SK-N-SH (cell line): ENCODE measurements around the gene PRRT4. TPM values are rescaled to one million over a fixed set of nuclear protein-coding genes. Genes with fewer than 3 reads are reported as not detected.
A peak's percentile ranks its signal among the peaks of the same experiment; 100 is the strongest.

Source experiments
- CTCF ChIA-PET: fragments of 300-600, 350-600 bp; formaldehyde crosslinking; extraction: SDS; loops from one replicate; lab custom pipeline; 2021; lab: Yijun Ruan, JAX
- POLR2A ChIA-PET: fragments of 350-600 bp; sonication (Branson Sonifier 250); formaldehyde crosslinking; extraction: SDS; loops from one replicate; lab custom pipeline; 2020; ENCODE audit warnings: antibody characterized with exemption, inconsistent platforms; lab: Yijun Ruan, JAX
- DNase-seq: peaks from one replicate; pipeline ENCODE4 v3.0.0; 2012
- H2AFZ ChIP-seq: fragments of 200-600 bp; sonication (generic); 2 replicates; pipeline ENCODE4 v1.8.1; 2016; ENCODE audit warnings: antibody characterized with exemption, mild to moderate bottlenecking, low read depth
- H3F3A ChIP-seq: fragments of 200-600 bp; sonication (generic); replicated peaks from 2 replicates; pipeline ENCODE3; 2016; ENCODE audit warnings: antibody characterized with exemption, mild to moderate bottlenecking; ENCODE audit not compliant: insufficient read depth
- H3K27ac ChIP-seq, 2 experiments: fragments of 200-500 bp in 1 of 2; fragments of 200-600 bp in 1 of 2; sonication (Bioruptor generic) in 1 of 2; sonication (generic), shearing (Covaris generic) in 1 of 2; 2 replicates each; pipeline versions ENCODE4 v1.5.1 to v1.6.1; 2014 to 2016; ENCODE audit warnings: low read depth in 2 of 2, inconsistent platforms in 1 of 2, low read length in 1 of 2, mild to moderate bottlenecking in 1 of 2, mixed read lengths in 1 of 2
- H3K27me3 ChIP-seq: fragments of 200-600 bp; sonication (generic), shearing (Covaris generic); 2 replicates; pipeline ENCODE4 v1.6.1; 2016; ENCODE audit warnings: mixed run types; ENCODE audit not compliant: insufficient read depth
- H3K36me3 ChIP-seq, 2 experiments: fragments of 200-500 bp in 1 of 2; fragments of 200-600 bp in 1 of 2; sonication (Bioruptor generic) in 1 of 2; sonication (generic) in 1 of 2; replicated peaks in 1 of 2; 2 replicates each; pipeline versions ENCODE3 to v1.5.1; 2014 to 2016; ENCODE audit warnings: low read length in 1 of 2, mild to moderate bottlenecking in 1 of 2; ENCODE audit not compliant: insufficient read depth in 2 of 2, control insufficient read depth in 1 of 2
- H3K4me1 ChIP-seq, 2 experiments: fragments of 200-500 bp in 1 of 2; fragments of 200-600 bp in 1 of 2; sonication (Bioruptor generic) in 1 of 2; sonication (generic), shearing (Covaris generic) in 1 of 2; 2 replicates each; pipeline versions ENCODE4 v1.5.1 to v1.6.1; 2014 to 2016; ENCODE audit warnings: low read depth in 1 of 2, low read length in 1 of 2, mixed run types in 1 of 2; ENCODE audit not compliant: insufficient read depth in 2 of 2, control insufficient read depth in 1 of 2
- H3K4me2 ChIP-seq: fragments of 200-600 bp; sonication (generic), shearing (Covaris generic); 2 replicates; pipeline ENCODE4 v1.6.1; 2017; ENCODE audit warnings: mixed run types
- H3K4me3 ChIP-seq, 2 experiments: fragments of 200-500 bp in 1 of 2; fragments of 200-600 bp in 1 of 2; sonication (Bioruptor generic) in 1 of 2; sonication (generic), shearing (Covaris generic) in 1 of 2; 2 replicates each; pipeline versions ENCODE4 v1.5.1 to v1.8.1; 2014 to 2016; ENCODE audit warnings: low read depth in 2 of 2, inconsistent platforms in 1 of 2, low read length in 1 of 2, mild to moderate bottlenecking in 1 of 2, mixed read lengths in 1 of 2, moderate library complexity in 1 of 2
- H3K79me2 ChIP-seq: fragments of 200-600 bp; sonication (generic); 2 replicates; pipeline ENCODE4 v1.8.1; 2017; ENCODE audit warnings: mild to moderate bottlenecking; ENCODE audit not compliant: insufficient read depth
- H3K9ac ChIP-seq: fragments of 200-600 bp; sonication (generic); 2 replicates; pipeline ENCODE4 v1.6.1; 2017; ENCODE audit warnings: mixed run types
- H3K9me2 ChIP-seq: fragments of 200-600 bp; sonication (generic); 2 replicates; pipeline ENCODE4 v1.6.1; 2017; ENCODE audit warnings: mixed run types
- H3K9me3 ChIP-seq: fragments of 200-600 bp; sonication (generic); 2 replicates; pipeline ENCODE4 v1.6.1; 2017; ENCODE audit warnings: mixed run types, mild to moderate bottlenecking, moderate library complexity
- H4K20me1 ChIP-seq: fragments of 200-600 bp; sonication (generic); 2 replicates; pipeline ENCODE4 v1.6.1; 2017; ENCODE audit warnings: mild to moderate bottlenecking, mixed run types; ENCODE audit not compliant: insufficient read depth
- CTCF ChIP-seq: fragments of 200-600 bp; sonication (generic); IDR thresholded peaks from 2 replicates; pipeline ENCODE4 v1.6.1; 2017; ENCODE audit warnings: antibody characterized with exemption, mild to moderate bottlenecking, moderate library complexity
- EZH2phosphoT487 ChIP-seq: fragments of 200-600 bp; sonication (generic); IDR thresholded peaks from 2 replicates; pipeline ENCODE4 v1.6.1; 2017; ENCODE audit warnings: low read depth, mixed run types, mild to moderate bottlenecking, antibody characterized with exemption, moderate library complexity, borderline replicate concordance
- FOXJ3 ChIP-seq: sonication (generic); formaldehyde crosslinking; IDR thresholded peaks from 2 replicates; pipeline ENCODE4 v1.5.1; 2020; ENCODE audit warnings: mild to moderate bottlenecking, missing genetic modification reagents
- FOXM1 ChIP-seq: IDR thresholded peaks from 2 replicates; pipeline ENCODE4 v1.4.0; 2012; ENCODE audit warnings: low read depth, mild to moderate bottlenecking
- GABPA ChIP-seq: IDR thresholded peaks from 2 replicates; pipeline ENCODE4 v1.4.0; 2012; ENCODE audit warnings: low read depth, mild to moderate bottlenecking
- JUND ChIP-seq: IDR thresholded peaks from 2 replicates; pipeline ENCODE4 v1.4.0; 2012
- MEF2A ChIP-seq: IDR thresholded peaks from 2 replicates; pipeline ENCODE4 v1.4.0; 2012; ENCODE audit warnings: low read depth, borderline replicate concordance
- NRF1 ChIP-seq: IDR thresholded peaks from 2 replicates; pipeline ENCODE4 v1.6.1; 2012; ENCODE audit warnings: low read depth, mild to moderate bottlenecking, low read length
- POLR2AphosphoS5 ChIP-seq: IDR thresholded peaks from 2 replicates; pipeline ENCODE4 v1.6.1; 2012; ENCODE audit warnings: low read depth, low read length
- RAD21 ChIP-seq: IDR thresholded peaks from 2 replicates; pipeline ENCODE4 v1.6.1; 2012; ENCODE audit warnings: mild to moderate bottlenecking, low read length
- RCOR1 ChIP-seq: fragments of 150-350 bp; IDR thresholded peaks from 2 replicates; pipeline ENCODE4 v1.6.1; 2017; ENCODE audit warnings: antibody characterized with exemption, low read length
- RFX5 ChIP-seq: IDR thresholded peaks from 2 replicates; pipeline ENCODE4 v1.6.1; 2012; ENCODE audit warnings: mild to moderate bottlenecking, improper control_type of control experiment, low read length
- RXRA ChIP-seq: IDR thresholded peaks from 2 replicates; pipeline ENCODE4 v1.4.0; 2012; ENCODE audit warnings: low read depth, mild to moderate bottlenecking, borderline replicate concordance
- TAF1 ChIP-seq: IDR thresholded peaks from 2 replicates; pipeline ENCODE4 v1.6.1; 2012; ENCODE audit warnings: low read depth, mild to moderate bottlenecking, low read length, moderate library complexity, borderline replicate concordance
- YY1 ChIP-seq: IDR thresholded peaks from 2 replicates; pipeline ENCODE4 v1.4.0; 2012; ENCODE audit warnings: low read depth, mild to moderate bottlenecking
- ZBTB33 ChIP-seq: IDR thresholded peaks from 2 replicates; pipeline ENCODE4 v1.4.0; 2012; ENCODE audit warnings: low read depth, borderline replicate concordance
- WGBS: methylation state at CpG from one replicate; pipeline ENCODE4 v1.1.6; 2017; ENCODE audit warnings: low lambda C conversion rate; 5-methylcytosine and 5-hydroxymethylcytosine counted together
- polyA plus RNA-seq, 3 experiments: library from polyadenylated mRNA; depleted of rRNA; stranded (reverse); fragments of >200 nt; gene quantifications; 2 replicates each; pipeline ENCODE4 v1.2.3, GENCODE V29; 2012
- TF ChIP-seq, protein P1 (sequence below): fragments of 150-350 bp; IDR thresholded peaks from 2 replicates; pipeline ENCODE4 v1.6.1; 2017; ENCODE audit warnings: antibody characterized with exemption, low read length, low read depth, borderline replicate concordance
- TF ChIP-seq, protein P2 (sequence below): IDR thresholded peaks from 2 replicates; pipeline ENCODE4 v1.6.1; 2012; ENCODE audit warnings: mild to moderate bottlenecking, low read depth, low read length, moderate library complexity

Gene PRRT4
- polyA plus RNA-seq, 1 of the 3 experiments (the other 2 are of a cell fraction) = 1.5 TPM

DNA sequence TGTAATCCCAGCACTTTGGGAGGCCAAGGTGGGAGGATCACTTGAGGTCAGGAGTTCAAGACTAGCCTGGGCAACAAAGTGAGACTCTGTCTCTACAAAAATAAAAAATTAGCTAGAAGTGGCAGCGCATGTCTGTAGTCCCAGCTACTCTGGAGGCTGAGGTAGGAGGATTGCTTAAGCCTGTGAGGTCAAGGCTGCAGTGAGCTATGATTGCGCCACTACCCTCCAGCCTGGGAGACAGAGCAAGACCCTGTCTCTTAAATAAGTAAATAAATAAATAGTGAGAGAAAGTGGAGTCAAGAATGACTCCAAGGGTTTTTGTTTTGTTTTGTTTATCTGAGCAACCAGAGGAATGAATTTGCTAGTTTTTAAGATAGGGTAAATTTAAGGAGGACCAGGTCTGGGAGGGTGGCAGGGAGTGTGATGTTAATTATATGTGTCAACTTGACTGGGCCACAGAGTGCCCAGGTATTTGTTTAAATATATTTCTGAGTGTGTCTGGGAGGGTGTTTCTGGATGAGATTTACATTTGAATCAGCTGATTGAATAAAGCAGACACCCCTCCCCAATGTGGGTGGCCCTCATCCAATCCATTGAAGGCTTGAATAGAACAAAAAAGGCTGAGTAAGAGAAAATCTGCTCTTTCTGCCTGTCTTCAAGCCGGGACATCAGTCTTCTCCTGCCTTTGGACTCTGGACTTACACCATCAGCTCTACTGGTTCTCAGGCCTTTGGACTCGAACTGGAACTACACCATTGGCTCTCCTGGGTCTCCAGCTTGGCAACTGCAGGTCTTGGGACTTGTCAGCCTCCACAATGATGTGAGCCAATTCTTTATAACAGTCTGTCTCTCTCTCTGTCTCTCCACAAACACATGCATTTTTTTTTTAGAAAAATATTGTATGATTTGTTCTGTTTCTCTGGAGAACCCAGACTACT, 24.8 kb upstream of the PRRT4 start:
- Histone ChIP-seq H3K27ac (peak overlapping the region in 1 of 2 experiments; percentile 94; a peak in 2 of 4 replicates), H3K27me3 (no peaks in the 10 kb centered on the region), H3K36me3 (no peaks in the 10 kb centered on the region), H3F3A (peaks cover 4% of the 10 kb centered on the region), H3K9me3 (no peaks in the 10 kb centered on the region), H3K79me2 (no peaks in the 10 kb centered on the region), H2AFZ (no peak overlapping the region), H3K4me3 (no peak overlapping the region), H3K9me2 (no peaks in the 10 kb centered on the region), H3K9ac (no peak overlapping the region), H3K4me1 (peaks cover 0 to 45% of the 10 kb centered on the region in 2 experiments; a peak in 1 of 4 replicates), H4K20me1 (no peaks in the 10 kb centered on the region), H3K4me2 (no peak overlapping the region)
- DNase-seq = peak; percentile 4
- POLR2A ChIA-PET = interaction anchor here (1.3 to 6.6 kb wide), 8 partner anchors 8 to 41 kb away, joined by 3 to 107 read pairs (median 12); partner anchors contain the start of genes PRRT4 and RBM28
- TF ChIP-seq RCOR1 = no peak
- no peak for TF ChIP-seq RAD21
- no peak for TF ChIP-seq ZBTB33
- TF ChIP-seq POLR2AphosphoS5 = no peak
- no peak for TF ChIP-seq GABPA
- TF ChIP-seq RFX5 = no peak
- TF ChIP-seq JUND = no peak
- TF ChIP-seq RXRA = no peak
- TF ChIP-seq, protein P1, sequence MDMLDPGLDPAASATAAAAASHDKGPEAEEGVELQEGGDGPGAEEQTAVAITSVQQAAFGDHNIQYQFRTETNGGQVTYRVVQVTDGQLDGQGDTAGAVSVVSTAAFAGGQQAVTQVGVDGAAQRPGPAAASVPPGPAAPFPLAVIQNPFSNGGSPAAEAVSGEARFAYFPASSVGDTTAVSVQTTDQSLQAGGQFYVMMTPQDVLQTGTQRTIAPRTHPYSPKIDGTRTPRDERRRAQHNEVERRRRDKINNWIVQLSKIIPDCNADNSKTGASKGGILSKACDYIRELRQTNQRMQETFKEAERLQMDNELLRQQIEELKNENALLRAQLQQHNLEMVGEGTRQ = no peak
- no peak for TF ChIP-seq EZH2phosphoT487
- no peak for TF ChIP-seq YY1
- TF ChIP-seq TAF1 = no peak
- no peak for TF ChIP-seq CTCF
- no peak for TF ChIP-seq MEF2A
- no peak for TF ChIP-seq FOXM1
- TF ChIP-seq NRF1 = no peak
- TF ChIP-seq, protein P2, sequence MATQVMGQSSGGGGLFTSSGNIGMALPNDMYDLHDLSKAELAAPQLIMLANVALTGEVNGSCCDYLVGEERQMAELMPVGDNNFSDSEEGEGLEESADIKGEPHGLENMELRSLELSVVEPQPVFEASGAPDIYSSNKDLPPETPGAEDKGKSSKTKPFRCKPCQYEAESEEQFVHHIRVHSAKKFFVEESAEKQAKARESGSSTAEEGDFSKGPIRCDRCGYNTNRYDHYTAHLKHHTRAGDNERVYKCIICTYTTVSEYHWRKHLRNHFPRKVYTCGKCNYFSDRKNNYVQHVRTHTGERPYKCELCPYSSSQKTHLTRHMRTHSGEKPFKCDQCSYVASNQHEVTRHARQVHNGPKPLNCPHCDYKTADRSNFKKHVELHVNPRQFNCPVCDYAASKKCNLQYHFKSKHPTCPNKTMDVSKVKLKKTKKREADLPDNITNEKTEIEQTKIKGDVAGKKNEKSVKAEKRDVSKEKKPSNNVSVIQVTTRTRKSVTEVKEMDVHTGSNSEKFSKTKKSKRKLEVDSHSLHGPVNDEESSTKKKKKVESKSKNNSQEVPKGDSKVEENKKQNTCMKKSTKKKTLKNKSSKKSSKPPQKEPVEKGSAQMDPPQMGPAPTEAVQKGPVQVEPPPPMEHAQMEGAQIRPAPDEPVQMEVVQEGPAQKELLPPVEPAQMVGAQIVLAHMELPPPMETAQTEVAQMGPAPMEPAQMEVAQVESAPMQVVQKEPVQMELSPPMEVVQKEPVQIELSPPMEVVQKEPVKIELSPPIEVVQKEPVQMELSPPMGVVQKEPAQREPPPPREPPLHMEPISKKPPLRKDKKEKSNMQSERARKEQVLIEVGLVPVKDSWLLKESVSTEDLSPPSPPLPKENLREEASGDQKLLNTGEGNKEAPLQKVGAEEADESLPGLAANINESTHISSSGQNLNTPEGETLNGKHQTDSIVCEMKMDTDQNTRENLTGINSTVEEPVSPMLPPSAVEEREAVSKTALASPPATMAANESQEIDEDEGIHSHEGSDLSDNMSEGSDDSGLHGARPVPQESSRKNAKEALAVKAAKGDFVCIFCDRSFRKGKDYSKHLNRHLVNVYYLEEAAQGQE = no peak
- no peak for TF ChIP-seq FOXJ3 (CRISPR knock-in tag)
- 75% methylated on average over 4 of the region's 4 CpGs for WGBS
- CTCF ChIA-PET = interaction anchor here (1.4 to 50.3 kb wide), 9 partner anchors 7 to 477 kb away, joined by 4 to 1901 read pairs (median 25); partner anchors contain the start of genes ATP6V1F, IMPDH1, PRRT4 and RBM28
